ENCODE data around the gene DCAF8. TPM values are rescaled to one million over a fixed set of nuclear protein-coding genes. Genes with fewer than 3 reads are reported as not detected.

DCAF8 gene
- total RNA-seq, 1 donor from 2014 or later: 287 TPM

DNA sequence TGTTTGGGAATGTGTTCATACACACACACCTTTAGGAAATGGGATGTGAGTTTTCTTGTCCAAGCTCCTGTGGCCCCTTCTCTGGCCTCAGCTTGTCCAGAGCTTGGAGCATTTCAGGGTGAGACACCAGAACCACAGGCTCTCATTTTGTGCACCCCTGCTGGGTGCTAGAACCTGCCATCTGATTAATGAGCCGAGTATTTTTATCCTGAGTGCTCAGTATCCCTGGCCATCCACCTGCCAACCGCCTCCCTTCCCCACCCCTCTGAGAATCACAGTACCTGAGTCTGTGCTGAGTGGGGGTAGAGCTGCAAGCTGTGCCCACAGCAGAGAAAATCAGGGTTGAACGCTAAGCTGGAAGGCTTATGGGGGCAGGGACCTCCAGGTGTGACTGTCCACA, 70.6 kb downstream of the DCAF8 start:
- TF ChIP-seq, protein P1, sequence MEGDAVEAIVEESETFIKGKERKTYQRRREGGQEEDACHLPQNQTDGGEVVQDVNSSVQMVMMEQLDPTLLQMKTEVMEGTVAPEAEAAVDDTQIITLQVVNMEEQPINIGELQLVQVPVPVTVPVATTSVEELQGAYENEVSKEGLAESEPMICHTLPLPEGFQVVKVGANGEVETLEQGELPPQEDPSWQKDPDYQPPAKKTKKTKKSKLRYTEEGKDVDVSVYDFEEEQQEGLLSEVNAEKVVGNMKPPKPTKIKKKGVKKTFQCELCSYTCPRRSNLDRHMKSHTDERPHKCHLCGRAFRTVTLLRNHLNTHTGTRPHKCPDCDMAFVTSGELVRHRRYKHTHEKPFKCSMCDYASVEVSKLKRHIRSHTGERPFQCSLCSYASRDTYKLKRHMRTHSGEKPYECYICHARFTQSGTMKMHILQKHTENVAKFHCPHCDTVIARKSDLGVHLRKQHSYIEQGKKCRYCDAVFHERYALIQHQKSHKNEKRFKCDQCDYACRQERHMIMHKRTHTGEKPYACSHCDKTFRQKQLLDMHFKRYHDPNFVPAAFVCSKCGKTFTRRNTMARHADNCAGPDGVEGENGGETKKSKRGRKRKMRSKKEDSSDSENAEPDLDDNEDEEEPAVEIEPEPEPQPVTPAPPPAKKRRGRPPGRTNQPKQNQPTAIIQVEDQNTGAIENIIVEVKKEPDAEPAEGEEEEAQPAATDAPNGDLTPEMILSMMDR (IDR thresholded peaks at IDR 0.05; ENCODE audit: unreplicated experiment): no peak
- peaks cover 9% of the 10 kb centered on the region for H3K4me1 Mint-ChIP-seq
- no peaks in the 10 kb centered on the region for H3K36me3 Mint-ChIP-seq
- no peak for DNase-seq (ENCODE audit: low spot score in 2 of 2, unreplicated experiment in 2 of 2)
- H3K4me3 Mint-ChIP-seq: no peak overlapping the region
- no peaks in the 10 kb centered on the region for H3K27me3 Mint-ChIP-seq (ENCODE audit: low read depth)
- no peaks in the 10 kb centered on the region for H3K9me3 Mint-ChIP-seq
- no peak overlapping the region for H3K27ac Mint-ChIP-seq

DNA sequence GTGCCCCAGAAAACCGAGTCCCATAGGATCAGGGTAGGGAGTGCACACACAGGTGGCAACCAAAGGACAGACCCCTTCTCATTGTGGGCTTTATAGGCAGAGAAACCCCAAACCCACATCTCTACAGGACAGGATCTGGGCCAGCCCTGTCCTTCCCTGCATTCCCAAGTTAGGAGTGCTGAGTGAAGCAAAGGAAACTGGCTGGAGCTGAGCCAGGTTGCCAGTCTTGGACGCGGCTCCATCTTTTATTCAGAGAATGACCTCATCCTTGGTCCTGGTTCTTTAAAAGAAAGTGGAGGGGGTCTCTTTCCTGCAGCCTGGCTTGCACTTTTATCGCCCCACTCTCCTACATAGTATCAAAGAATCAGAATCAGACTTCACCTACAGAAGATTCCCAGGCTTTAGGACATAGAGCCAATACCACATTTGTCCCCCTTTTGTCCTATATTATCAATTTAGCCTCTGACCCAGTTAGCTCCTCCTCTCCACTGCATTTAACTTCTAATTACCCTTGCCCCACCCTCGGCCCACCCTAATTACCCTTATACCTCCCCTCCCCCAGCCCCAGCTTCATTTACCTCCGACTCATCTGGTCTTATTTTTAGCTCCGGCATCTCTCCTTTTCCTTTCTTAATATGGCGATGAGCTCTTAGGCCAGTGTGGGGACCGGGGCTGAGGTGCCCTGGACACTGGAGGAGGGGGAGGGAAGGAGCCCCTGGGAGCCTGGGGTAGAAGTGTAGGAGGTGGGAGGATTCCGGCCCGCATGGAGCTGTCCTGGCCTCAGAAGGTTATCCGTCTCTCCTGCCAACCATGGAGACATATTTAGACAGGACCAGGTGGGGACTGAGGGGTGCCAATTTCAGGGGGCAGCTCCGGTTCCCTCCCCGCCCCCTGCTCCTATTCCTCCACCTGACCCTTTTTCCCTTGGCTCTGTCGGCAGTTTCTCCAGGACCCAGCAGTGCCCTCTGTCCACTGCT, 72.4 kb downstream of the DCAF8 start, which contains the start of gene CASQ1:
Gene CASQ1 (plus strand): TSS at position 927 of the 977 bp plus-strand sequence. CDS start 177 bp downstream, outside the sequence.
- H3K9me3 Mint-ChIP-seq: no peaks in the 10 kb centered on the region
- no peaks in the 10 kb centered on the region for H3K27me3 Mint-ChIP-seq (ENCODE audit: low read depth)
- no peak within 1 kb of the TSS for H3K27ac Mint-ChIP-seq
- no peak within 1 kb of the TSS for H3K4me3 Mint-ChIP-seq
- TF ChIP-seq, protein P1 (IDR thresholded peaks at IDR 0.05; ENCODE audit: unreplicated experiment): no peak
- DNase-seq (ENCODE audit: low spot score in 2 of 2, unreplicated experiment in 2 of 2): no peak
- H3K4me1 Mint-ChIP-seq: peaks cover 9% of the 10 kb centered on the region
- no peaks in the 10 kb centered on the region for H3K36me3 Mint-ChIP-seq

DNA sequence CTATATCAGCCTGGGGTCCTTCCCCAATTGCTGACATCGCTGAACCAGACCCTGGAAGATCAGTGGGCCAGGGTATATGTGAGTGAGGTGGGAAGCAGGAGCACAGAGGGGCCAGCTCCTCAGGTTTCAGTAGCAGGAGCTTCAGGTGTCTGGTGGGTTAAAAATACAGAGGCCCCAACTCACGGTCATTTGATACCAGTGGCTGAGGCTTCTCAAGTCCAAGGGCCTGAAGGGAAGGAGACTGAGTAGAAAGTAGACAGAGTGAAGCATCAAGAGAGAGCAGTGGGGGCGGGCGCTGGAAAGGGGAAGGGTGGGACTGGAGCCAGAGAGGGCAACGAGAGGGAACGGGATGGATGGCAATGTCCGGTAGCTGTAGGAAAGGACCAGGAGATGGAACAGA, 74.0 kb downstream of the DCAF8 start:
- Mint-ChIP-seq H3K4me3 (no peak overlapping the region), H3K27ac (no peak overlapping the region), H3K27me3 (ENCODE audit: low read depth) (no peaks in the 10 kb centered on the region), H3K4me1 (peaks cover 9% of the 10 kb centered on the region), H3K36me3 (no peaks in the 10 kb centered on the region), H3K9me3 (no peaks in the 10 kb centered on the region)
- TF ChIP-seq, protein P1 (IDR thresholded peaks at IDR 0.05; ENCODE audit: unreplicated experiment): no peak
- no peak for DNase-seq (ENCODE audit: low spot score in 2 of 2, unreplicated experiment in 2 of 2)

DNA sequence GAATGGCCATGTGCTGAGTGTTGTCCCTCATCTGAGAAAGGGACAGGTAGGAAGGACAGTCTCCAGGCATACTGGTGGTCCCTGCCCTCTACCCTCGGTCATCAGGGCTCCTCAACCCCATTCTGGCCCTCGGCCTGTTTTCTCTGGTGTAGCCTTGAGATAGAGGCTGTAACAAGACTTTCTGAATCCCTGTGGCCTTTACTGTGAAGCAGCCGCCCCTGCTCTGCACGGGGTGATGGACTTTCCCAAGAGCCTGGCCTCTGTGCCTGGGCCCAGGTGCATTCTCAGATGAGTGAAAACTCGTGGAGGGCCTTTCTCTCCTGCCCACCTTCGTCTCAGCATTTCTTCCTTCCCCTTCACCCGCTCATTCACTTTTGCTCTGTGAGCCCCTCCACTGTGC, 74.9 kb downstream of the DCAF8 start:
- Mint-ChIP-seq H3K27me3 (ENCODE audit: low read depth) (no peaks in the 10 kb centered on the region), H3K36me3 (no peaks in the 10 kb centered on the region), H3K4me3 (no peak overlapping the region), H3K9me3 (no peaks in the 10 kb centered on the region), H3K27ac (no peak overlapping the region), H3K4me1 (peaks cover 7% of the 10 kb centered on the region)
- no peak for DNase-seq (ENCODE audit: low spot score in 2 of 2, unreplicated experiment in 2 of 2)
- TF ChIP-seq, protein P1 (IDR thresholded peaks at IDR 0.05; ENCODE audit: unreplicated experiment): no peak

DNA sequence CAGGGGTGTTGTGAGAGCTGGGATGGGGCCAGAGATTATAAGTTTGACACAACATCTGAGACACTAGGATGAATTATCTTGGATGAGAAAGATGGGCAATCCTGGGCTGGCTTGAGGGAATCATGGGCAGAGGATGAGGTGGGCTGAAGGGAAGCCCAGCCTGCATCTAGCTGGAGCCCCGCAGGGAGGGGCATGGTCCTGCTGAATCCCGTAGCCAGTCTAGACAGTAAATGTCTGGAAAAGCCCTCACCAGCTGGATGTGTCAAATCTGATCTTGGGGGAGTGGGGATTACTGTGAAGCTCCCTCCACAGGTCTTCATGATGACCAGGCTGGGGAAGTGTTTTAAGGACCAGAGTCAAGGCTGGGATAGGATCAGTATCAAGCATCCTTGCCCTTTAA, 75.6 kb downstream of the DCAF8 start:
- Mint-ChIP-seq H3K9me3 (no peaks in the 10 kb centered on the region), H3K4me3 (no peak overlapping the region), H3K27ac (no peak overlapping the region), H3K4me1 (peaks cover 6% of the 10 kb centered on the region), H3K36me3 (no peaks in the 10 kb centered on the region), H3K27me3 (ENCODE audit: low read depth) (no peaks in the 10 kb centered on the region)
- no peak for DNase-seq (ENCODE audit: low spot score in 2 of 2, unreplicated experiment in 2 of 2)
- TF ChIP-seq, protein P1 (IDR thresholded peaks at IDR 0.05; ENCODE audit: unreplicated experiment): no peak

Measured in mesothelial cell of epicardium (in vitro differentiated cells).